OCI-M1 (cell line): Measurements from ENCODE around the gene C8A.
A peak's percentile ranks its signal among the peaks of the same experiment; 100 is the strongest.

ENCODE experiments used
- DNase-seq: peaks from one replicate; lab custom pipeline; 2025; lab: John Stamatoyannopoulos, UW

Gene C8A

GRCh38 chr1:56837244-56837939 is 17.2 kb upstream of the C8A start:
- DNase-seq, result no peak

- DNase-seq, result no peak
These were observed 15.8 kb upstream of the C8A start for GRCh38 chr1:56838759-56839158.

DNA sequence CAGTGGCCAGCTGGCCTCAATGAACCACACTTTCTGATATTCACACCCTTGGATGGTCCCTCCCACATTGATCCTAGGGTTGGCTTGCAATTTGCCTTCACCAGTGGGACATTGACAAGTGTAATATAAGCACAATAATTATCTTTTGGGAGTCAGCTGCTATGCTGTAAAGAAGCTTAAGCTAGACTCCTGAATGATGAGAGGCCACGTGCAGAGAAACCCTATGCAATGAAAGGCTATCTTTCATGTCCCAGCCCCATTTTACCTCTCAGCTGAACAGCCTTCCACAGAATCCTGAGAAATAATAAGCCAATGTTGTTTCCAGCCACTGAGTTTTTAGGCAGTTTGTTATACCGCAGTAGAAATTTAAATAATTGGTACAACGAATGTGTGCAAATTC is 11.1 kb upstream of the C8A start:
- no peak for DNase-seq

DNA sequence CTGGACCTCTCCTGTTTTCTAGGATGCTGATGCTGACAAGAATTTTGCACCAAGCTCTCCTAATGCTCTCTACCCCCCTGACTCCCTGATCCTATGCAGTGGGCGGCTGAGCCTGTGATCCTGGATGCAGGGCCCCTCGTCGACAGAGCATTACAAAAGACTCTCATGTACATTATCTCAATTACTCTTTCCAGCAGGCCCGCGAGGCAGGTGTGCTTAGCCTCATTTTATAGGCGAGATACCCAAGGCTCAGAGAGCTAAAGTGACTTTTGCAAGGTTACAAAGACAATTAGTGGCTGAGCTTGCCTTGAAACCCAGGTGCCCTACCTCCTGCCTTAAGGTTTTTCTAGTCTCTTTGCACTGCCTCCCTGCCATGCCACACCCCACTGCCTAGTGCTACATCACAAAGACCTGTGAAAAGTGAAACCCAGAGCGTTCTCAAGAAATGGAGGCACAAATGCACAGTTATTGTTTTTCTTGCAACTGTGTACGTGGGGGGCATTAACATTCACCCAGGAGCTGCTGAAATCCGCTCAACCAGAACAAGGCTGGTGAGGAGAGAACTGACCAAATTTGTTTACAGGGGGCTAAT is 10.0 kb upstream of the C8A start:
- DNase-seq, result no peak

DNA sequence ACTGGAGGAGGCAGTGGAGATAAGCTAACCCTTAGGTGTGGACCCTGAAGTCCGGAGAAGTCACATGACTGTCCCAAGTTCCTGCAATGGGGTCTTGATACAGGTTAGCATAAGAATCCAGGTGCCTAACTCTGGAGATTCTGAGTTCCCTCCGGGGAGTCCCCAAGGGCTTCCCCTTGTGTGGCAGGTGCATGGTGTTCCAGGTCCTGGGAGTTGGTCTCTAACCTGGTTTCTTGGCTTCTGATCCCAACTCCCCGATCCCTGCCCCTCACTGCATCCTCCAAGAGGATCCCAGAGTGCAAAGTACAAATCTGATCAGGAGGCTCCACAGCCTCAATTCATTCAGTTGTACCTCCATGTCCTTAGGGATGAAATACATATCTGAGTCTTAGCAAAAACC is 9.3 kb upstream of the C8A start:
- DNase-seq, result no peak

- DNase-seq, result no peak
These were observed 4.8 kb upstream of the C8A start for GRCh38 chr1:56849750-56850149.

DNA sequence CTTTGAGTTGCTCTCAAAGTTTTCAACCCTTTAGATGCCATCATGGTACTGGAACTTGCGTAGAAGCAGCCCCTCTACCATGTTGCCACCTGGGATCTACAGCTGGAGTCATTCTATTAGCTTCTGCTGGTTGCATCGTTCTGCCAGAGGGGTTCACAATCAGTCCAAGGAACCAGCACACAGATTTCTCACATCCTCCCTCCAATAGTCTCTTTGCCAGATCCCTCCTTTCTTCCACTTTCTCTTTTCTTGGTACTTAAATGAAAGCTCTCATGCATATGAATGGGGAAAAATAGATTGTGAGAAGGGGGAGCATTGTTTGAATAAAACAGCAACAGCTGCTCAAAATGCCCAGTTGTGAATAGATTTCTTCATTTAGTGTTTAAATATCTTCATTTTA is 4.2 kb upstream of the C8A start:
- DNase-seq, result no peak

DNA sequence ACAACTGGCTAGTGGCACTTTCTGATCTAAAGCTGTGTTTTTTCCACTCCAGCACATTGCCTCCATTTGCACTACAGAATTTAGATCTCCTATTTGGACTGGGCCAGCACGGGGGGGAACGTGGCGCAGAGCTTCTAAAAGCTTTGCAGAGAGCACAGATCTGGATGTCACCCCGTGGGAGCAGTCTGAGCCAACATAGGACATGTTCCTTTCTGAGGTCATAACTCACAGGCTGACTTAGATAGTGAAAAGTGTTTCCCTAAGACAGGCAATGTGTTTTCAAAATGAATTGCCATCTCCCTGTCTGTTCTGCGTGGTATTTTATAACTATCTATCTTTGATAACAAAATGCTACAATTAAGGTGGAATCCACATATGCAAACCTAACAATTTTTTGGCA is 3.7 kb upstream of the C8A start:
- no peak for DNase-seq

DNA sequence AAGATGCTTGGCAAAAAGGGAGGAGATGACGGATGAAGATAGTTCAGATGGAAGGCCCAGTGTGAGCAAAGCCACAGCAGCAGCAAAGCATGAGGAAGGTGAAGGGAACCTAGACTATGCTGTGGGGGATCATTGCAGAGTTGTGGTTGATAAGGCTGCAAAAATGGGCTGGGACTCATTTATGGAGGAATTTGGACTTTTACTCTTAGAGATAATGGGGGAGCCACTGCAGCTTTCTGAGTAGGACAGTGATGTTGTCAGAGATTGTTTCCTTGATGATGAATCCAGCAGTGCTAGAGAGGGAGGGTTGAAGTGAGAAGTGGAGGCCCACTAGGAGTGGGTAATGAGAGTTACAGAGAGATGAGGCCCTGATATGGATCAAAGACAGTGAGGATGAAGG is 2.1 kb upstream of the C8A start:
- peak; percentile 22 for DNase-seq

GRCh38 chr1:56855190-56855589 is 593 bp downstream of the C8A start:
- no peak for DNase-seq

GRCh38 chr1:56856186-56856585 is 1.6 kb downstream of the C8A start:
- DNase-seq, result no peak

DNA sequence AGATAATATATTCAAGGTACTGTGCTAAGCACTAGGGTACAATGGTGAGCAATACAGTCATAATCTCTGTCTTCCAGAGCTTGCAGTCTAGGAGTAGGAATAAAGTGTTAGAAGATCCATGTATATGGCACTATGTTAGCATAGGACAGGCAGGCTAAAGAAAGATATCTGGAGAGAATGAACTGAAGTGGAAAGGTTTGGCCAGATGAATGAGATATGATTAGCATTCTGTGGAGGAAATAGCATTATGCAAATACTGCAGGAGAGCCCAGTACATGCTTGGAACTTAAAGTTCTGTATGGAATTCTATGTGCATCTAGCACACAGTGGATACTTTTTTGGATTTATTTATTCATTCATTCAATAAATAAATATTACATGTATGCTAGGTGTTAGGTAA is 4.7 kb downstream of the C8A start:
- no peak for DNase-seq

DNA sequence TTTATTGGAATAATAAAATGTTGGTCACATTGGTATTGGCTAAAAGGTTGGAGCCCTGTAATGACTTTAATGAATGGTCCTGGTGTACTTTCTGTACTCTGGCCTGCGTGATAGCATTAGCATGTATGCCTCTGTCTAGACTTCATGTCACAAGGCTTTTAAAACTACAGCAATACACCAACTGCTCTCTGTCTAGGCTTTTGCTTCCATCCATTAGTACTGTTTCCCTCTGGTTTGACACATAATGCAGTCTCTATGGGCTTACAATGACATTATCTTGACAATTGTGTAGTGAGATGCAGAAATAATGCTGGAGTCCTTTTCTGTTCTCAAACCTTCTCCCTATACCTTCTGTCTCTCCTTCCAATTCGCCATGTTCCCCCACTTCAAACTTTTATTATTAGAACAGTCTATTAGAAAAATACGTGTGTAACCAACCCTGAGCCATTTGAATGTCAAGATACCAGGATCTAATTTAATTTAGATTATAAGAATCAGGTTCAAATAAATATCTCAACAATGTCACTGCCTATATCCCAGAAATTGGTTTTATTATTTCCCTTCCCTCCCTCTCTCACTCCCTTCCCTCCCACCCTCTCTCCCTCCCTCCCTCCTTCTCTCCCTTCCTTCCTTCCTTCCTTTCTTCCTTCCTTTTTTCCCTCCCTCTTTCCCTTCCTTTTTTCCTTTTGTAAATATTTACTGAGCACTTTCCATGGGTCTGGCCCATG is 8.8 kb downstream of the C8A start:
- DNase-seq, result no peak

DNA sequence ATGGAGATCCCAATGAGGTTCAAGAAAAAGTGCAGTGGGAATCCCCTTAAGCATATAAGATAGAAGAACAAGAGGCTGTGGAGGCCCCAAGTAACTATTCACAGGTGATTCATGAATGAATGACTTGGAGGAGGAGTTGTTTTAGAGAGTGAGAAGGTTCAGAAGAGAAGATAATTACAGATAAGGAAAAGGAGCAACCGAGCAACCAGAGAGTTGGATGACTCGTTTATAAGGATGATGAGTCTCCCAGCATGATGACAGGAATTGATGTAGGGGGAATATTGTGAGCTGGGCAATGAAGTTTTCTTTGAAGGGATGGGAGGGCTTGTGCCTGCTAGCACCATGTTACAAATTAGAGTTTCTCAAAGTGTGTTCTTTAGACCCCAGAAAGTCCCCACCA is 9.8 kb downstream of the C8A start:
- DNase-seq, result no peak

- DNase-seq, result no peak
These were observed 12.1 kb downstream of the C8A start for GRCh38 chr1:56866656-56867055.

GRCh38 chr1:56867491-56867890 is 12.9 kb downstream of the C8A start:
- no peak for DNase-seq

DNA sequence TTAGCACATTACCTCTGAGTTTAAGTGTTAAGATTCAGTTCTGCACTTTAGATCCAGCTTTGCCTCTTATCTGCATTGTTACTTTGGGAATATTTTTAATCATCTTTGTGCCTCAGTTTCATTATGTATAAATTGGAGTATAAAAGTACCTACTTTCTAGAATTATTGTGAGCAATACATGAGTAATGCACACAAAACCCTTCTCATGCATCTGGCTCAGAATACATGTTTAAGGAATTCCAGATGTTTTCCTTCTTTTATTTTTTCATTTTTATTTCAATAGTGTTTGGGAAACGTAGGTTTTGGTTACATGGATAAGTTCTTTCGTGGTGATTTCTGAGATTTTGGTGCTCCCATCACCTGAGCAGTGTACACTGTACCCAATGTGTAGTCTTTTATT is 14.2 kb downstream of the C8A start:
- no peak for DNase-seq

GRCh38 chr1:56872597-56872996 is 18.0 kb downstream of the C8A start:
- DNase-seq, result peak; percentile 62

DNA sequence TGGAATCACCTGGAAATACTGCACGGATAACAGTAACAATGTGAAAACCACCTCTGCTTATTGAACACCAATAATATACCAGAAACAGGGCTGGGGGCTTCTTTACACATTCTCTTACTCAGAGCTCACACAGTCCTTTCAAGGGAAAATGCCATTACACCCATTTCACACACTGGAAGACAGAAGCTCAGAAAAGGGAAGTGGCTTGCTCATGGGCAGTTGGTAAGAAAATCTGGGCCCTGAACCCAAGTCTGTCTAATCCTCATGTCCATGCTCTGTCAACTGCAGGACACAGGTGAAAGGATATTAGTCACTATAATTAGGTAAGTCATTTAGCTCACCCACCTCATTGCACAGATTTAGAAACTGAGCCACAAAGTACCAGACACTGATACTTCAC is 18.6 kb downstream of the C8A start:
- peak; percentile 32 for DNase-seq

DNA sequence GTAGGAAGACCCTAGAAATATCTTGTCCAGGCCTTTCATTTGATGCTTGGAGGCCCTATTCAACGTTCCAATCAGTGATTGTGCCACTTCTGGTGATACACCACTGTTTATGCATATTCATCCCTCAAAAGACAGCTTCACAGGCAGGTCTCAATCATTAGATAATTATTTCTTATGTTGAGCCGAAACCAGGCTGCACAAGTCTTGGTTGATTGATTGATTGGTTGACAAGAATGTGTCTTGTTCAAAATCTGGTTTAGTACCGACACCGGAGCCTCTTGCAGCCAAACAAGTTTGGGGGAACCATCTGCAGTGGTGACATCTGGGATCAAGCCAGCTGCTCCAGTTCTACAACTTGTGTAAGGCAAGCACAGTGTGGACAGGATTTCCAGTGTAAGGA is 20.1 kb downstream of the C8A start:
- DNase-seq, result no peak

DNA sequence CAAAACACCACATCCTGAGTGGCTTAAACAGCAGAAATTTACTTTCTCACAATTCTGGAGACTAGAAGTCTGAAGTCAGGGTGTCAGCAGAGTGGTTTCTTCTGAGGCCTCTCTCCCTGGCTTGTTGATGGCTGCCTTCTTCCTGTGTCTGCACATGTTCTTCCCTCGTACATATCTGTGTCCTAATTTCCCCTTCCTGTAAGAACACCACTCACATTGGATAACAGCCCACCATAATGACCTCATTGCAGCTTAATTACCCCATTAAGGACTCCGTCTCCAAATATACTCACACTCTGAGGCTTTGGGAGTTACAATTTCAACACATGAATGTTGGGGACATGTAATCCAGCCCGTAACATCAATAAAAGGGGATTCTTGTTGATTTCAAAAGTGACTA is 23.4 kb downstream of the C8A start:
- no peak for DNase-seq

GRCh38 chr1:56880774-56881173 is 26.2 kb downstream of the C8A start:
- no peak for DNase-seq

- DNase-seq, result no peak
These were observed 26.8 kb downstream of the C8A start for GRCh38 chr1:56881417-56881816.

GRCh38 chr1:56890229-56890628 is 35.6 kb downstream of the C8A start:
- DNase-seq, result no peak
